Left forelimb (tissue), 1 donor: ENCODE data around the gene TTYH2.

Experiments used
- DNase-seq: peaks from one replicate; pipeline ENCODE4 v3.0.0-alpha.2; 2018; ENCODE audit warnings: low spot score

TTYH2 gene

GRCh38 chr17:74196541-74197317, 16.6 kb upstream of the TTYH2 start:
- no peak for DNase-seq

DNA sequence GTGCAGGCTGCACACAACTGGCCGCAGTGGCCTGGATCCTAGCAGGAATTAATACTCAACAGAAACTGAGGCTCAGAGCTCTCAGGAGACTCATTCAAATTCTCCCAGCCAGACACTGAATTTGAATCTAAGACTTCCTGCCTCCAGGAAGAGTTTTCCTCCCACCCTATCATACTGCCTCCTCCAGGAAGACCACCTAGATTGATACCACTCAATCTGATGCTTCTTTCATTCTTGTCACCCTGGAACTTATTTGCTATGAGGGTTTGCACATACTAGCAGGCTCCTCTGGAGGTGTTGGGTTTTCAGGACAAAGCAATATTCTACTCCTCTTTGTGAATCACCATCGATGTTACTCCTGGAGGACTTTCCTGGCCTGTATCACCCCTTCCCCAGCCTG, 15.6 kb upstream of the TTYH2 start:
- DNase-seq: no peak

- DNase-seq: no peak
These were observed 14.7 kb upstream of the TTYH2 start for GRCh38 chr17:74198694-74199093.

DNA sequence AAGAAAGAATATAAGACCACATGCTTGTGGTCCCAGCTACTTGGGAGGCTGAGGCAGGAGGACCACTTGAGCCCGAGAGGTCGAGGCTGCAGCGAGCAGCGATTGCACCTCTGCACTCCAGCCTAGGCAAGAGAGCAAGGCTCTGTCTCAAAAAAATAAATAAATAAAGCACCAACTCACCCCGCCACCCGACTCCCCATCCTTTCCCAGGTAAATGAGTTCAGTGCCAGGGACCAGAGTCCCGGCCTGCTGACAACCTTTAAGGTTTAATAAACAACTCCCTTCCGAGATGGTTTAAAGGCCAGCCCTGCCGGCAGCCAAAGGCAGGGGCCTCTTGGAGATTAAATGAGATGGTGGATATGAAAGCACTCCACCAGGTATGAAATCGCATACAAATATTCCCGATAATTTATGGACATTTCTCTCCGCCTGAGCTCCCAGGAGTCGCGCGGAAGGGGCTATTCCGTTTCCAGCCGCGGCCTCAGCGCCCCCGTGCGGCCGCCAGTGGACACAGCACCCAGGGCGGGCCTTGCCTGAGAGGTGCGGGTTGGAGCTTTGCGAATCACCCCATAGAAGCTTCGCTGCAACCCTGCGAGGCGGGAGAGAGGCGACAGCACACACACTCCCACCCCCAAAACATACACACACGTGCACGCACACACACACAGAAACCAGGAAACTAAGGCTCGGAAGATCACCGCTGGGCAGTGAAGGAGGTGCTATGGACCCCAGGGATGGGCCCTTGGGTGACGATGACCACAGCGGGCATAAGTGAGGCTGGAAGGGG, 13.9 kb upstream of the TTYH2 start:
- peak; percentile 73 for DNase-seq

DNA sequence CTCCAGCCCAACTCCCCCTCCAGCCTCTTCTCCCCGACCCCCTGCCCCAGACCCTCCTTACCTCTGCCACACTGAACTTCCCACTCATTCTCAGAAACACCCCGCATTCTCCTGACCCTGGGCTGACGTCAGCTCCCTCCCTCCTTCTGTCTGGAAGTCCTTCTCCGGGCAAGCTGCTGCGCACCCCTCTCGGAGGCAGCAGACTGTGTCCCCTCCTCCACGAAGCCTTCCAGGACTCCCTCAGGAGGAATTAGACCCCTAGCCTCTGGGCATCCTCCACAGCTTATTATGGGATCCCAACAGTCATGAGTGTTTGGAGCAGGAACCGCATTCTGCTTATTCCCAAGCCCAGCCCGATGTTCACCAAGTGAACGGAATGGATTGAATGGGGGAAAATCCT, 13.3 kb upstream of the TTYH2 start:
- no peak for DNase-seq

- DNase-seq: no peak
These were observed 12.1 kb upstream of the TTYH2 start for GRCh38 chr17:74201250-74201649.

- no peak for DNase-seq
These were observed 11.4 kb upstream of the TTYH2 start for GRCh38 chr17:74201948-74202347.

DNA sequence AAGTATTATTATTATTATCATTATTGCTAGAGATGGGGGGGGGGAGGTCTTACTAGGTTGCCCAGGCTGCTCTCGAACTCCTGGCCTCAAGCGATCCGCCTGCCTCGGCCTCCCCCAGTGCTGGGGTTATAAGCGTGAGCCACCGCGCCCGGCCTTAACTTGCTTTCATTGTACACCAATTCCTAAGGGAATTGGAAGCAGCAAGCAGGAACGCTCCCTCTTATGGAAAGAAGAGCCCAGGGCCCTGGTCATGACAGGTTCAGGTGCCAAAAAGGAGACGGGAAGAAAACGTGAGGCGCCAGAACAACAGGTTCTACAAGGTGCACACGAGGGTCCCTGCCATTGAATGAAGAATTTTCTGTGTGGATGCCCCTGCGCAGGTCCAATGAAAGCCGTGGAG, 10.4 kb upstream of the TTYH2 start:
- no peak for DNase-seq

GRCh38 chr17:74203439-74204240, 9.7 kb upstream of the TTYH2 start, which contains the start of gene RPL38:
RPL38 (plus strand) TSS chr17:74203678; CDS start chr17:74203956, 278 bp downstream.
- DNase-seq: peak; percentile 95

DNA sequence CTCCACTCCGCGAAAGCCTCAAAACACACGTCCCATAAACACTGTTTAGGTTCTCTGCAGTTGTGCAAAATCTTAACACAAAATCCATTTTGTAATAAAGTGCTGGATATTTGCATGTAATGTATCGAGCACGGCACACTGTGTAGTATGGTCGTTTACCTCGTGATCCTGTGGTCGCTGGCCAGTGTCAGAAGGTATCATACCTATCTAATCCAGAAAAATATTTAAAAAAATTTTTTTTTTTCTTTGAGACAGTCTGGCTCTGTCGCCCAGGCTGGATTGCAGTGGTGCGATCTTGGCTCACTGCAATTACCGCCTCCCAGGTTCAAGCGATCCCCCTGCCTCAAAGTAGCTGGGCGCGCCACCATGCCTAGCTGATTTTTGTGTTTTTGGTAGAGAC, 8.9 kb upstream of the TTYH2 start:
- no peak for DNase-seq

- no peak for DNase-seq
These were observed 8.1 kb upstream of the TTYH2 start for GRCh38 chr17:74205274-74205673.

DNA sequence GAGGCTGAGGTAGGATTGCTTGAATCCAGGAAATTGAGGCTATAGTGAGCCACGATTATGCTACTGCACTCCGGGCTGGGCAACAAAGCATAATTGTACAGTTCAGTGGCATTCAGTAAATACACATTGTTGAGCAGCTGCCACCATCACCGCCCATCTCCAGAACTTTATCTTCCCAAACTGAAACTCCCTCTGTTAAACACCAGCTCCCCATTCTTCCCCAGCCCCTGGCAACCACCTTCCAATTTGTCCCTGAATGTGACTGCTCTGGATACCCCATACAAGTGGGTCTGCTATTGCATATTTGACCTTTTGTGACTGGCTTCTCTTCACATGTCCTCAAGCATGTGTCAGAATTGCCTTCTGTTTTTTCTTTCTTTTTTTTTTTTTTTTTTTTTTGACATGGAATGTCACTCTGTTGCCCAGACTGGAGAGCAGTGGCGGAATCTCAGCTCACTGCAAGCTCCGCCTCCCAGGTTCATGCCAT, 7.0 kb upstream of the TTYH2 start:
- DNase-seq: no peak

DNA sequence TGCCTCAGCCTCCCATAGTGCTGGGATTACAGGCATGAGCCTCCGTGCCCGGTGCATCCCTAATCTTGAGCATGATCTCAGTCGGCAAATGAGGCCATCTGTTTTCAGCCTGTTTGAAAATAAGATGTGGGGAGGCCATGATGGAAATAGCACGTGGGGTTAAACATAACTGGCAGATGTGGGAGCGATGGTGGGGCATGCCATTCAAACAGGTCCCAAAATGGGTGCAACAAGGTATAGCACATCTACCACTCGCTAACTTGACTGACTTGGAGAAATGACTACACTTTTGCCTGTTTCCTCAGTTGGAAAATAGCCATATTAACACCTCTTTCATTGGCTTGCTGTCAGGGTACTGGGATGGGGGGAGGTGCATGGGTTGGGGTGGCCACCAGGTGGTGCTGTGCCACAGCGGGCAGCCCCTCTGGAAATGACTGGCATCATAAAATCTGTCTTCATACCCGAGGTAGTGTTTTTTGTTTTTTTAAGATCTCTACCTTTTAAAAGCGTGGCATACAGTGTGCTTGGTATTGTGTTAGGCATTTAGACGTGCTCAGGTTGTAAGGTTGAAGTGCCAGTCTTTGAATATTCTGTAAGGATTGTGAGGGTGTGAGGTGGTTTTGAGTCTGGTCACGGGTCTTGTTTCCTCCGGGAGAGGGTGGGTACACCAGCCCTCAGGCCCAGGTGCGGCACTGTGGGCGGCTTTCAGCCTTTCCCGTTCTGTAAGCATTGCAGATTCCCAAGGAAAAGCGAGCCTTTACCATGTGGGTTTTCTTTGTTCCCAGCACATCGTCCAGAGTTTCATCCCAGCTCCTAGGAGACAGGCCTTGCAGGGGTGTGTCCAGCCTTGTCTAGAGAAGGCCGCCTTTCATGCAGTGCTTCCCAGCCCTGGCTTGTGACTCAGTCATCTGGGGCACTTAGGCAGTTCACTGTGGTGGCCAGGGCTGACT, 2.9 kb upstream of the TTYH2 start:
- DNase-seq: peak; percentile 81

DNA sequence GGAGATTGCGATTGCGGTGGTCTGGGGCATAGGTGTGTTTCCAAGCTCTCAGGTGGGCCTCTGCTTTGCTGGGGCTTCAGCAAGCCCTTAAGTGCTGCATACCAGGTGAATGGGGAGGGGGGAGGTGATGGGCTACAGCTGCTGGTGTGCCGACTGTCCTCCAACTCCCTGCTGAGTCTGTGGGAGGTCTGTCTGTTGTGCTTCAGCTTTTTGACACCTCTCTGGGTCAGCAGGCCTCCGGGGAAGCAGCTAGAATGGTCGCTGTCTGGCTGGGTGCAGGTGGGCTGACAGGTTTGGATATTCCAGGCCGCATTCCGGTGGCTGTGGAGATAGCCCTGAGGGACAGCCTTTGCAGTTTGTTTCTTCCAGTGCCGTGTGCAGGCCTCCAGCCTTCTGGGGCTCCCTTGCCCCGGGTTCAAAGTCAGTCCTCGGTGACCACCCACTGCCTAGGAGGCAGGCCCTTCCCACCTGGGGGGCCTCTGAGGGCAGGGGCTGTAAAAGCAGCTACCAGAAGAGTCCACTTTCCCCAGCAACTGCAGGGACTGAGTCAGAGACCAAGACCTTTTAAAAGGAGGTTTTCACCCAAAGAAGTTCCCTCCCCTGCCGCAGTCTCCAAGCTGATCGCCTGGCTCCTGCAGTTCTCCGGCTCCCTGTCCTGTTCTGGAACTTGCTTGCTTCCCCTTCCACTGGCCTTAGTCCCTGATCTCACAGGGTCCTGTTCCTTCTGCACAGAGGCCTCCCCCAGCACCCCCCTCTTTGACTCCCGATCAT, 2.0 kb upstream of the TTYH2 start:
- no peak for DNase-seq

- DNase-seq: no peak
These were observed 1.5 kb upstream of the TTYH2 start for GRCh38 chr17:74211912-74212208.

- no peak for DNase-seq
These were observed 1.0 kb upstream of the TTYH2 start for GRCh38 chr17:74212209-74212912.

GRCh38 chr17:74213861-74214391, 555 bp downstream of the TTYH2 start:
- DNase-seq: no peak

DNA sequence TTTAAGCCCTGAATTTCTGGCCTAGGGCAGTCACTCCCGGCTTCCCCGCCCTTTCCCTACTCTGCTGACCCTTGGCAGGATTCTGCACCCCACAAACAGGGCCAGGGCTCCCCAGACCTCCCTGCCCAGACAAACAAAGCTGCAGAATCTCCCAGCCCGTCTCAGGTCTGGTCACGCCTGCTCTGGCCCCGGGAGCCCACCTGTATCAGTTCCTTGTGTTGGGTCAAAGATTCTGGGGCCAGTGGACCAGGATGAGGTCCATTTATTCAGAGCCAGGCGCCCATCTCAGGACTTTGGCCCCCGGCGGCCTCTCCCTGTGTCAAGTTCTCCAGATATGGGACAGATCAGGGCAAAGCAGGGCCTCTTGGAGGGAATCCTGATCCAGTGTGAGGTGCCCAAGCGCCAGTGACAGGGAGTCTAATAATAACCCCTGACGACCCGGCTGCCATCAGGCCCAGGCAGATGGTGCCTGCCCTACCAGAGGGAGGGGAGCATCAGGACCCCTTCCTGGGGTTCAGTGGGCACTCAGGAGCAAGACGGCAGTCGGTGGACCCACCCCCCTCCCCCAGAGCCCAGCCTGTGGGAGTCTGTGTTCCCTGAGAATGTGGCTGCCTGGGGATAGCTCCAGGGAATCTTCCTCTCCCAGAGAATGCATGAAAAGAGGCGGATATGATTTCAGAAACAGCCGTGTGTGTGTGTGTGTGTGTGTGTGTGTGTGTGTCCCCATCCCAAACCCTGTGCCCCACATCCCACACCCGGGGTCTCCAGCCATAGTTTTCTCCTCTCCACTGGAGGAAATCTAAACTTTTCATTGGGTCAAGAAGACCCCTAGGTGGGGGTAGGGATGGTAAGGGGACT, 1.3 kb downstream of the TTYH2 start:
- DNase-seq: no peak

DNA sequence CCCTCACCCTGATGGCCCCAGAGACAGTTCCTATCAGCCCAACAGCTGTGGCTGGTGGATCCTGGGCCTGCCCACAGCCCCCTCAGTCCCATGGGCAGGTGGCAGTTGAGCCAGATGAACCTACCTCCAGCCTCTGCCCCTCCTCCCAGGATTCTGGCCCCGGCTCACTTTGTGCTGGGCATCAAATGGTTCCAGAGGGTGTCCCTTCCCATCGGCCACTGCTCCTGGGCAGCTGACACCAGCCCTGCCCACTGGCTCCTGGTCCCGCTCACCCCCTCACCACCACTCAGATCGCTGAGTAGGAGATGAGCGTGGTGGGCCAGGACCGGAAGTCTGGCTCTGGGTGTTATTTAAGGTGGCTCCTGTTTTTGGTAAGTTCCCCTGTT, 2.0 kb downstream of the TTYH2 start:
- DNase-seq: no peak
